NCI-H1694 (cell line): Measurements from ENCODE around the gene STAT5B.

Experiments
- DNase-seq: peaks from one replicate; lab custom pipeline; 2025; lab: John Stamatoyannopoulos, UW

STAT5B gene

DNA sequence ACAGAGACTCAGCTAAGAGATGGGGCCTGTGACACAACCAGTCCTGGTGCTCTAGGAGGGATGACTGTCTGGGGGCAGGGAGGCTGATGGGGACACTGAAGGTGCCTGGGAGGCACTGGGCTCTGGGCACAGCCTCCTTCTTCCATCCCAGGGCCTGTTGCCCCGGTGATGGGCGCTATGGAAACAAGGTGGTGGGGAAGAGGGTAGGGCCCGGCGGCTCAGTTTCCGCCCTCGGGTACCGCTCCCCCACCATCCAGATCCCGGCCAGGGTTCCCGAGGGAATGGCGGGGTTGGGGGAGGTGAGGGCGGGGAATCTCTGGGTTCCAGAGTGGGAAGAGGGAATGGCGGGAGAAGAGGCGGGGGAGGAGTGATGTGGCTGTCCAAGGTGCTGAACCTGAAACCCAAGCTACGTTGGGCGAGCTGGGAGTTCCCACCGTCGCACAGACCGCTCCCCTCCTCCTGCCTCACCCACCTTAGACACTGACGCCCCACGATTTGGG, 96.2 kb downstream of the STAT5B start:
- DNase-seq, result no peak

DNA sequence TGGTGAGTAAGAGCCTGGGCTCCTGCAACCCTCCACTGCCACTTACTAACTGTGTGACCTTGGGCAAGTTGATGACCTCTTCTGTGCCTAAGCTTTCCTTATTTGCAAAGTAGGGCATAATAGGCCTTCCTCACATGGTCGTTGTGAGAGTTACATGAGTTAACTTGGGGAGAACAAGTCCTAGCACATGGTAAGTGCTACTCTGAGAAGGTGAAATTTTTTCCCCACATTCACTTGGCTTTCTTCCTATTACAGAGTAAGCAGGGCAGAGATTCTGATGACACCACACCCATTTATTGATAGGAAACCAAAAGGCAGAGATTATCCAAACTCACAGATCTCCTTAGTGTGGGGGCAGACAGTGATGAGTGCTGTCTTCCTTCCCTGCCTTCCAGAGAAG, 96.9 kb downstream of the STAT5B start:
- DNase-seq, result no peak

DNA sequence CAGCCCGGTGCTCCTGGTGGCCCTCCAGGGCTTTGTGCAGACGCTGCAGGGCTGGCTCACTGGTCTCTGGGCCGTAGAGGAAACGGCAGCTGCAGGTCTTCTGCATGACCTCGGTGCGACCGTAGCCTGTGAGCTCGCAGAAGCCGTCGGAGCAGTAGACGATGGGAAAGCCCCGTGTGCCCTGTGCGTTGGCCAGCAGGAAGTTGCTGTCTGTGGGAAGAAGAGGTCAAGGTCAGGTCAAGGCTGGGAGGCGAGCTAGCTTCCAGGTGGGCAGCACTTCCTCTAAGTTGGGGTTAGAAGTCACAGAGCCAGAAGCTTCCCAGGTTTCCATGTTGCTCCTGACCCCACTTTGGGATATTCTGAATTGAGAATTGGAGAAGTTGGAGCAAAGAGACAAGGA, 97.4 kb downstream of the STAT5B start:
- DNase-seq, result no peak

DNA sequence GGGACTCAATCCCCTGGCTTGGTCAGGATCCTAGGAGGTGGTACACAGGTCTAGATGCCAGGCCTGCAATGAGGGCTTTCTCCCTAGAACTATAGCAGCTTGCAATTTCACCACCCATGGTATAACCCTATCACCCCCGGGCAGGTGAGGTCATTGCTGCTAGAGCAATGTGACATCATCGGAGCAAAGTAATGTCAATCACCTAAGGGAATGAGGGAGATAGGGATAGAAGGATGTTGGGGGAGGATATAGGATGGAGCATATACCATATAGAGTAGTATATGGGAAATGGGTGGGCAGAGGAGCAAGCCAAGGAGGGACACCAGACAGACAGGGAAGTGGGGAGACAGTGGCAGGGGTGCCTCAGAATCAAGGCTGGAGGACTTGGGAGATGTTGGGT, 98.5 kb downstream of the STAT5B start:
- no peak for DNase-seq

DNA sequence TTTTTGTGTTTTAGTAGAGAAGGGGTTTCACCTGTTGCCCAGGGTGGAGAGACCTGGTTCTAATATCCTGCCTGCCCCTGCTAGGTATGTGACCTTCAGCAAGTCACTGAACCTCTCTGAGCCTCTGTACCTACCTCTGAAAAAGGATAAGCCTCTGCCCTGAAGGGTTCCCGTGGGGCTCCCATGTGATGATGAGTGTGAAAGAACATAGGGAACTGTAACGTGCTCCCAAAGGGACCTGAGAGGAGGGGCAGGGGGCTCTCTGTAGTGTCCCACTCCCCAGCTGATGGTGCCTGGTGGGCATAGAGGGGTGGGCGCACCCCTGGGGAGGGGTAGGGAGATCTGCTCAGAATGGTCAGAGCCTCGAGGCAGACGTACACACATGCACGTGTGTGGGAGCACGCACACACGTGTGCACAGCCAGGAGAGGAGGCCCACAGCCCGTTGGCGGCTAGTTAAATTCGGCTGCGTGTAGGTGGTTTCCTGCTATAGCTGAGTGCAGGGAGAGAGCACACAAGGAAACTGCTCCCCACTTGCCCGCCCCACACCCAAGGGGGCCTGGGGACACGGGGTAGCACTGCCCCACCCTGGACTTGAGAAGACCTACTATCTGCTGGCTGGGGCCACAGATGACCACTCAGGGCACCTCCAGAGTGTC, 101.9 kb downstream of the STAT5B start:
- DNase-seq, result no peak

DNA sequence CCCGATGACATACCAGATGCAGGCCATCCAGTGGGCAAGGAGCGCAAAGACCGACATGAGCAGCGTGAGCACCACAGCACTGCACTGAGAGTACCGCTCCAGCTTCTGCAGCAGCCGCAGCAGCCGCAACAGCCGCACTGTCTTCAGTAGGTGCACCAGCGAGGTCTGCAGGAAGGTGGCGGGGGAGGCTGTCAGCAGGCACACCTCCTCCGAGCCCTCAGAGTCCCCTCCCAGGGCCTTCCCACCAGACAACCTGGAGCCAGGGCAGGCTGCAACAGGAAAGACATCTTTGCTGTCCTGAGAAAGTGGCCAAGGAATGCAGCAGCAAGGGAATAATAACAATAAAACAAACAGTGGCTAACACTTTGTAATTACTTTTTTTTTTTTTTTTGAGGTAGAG, 104.4 kb downstream of the STAT5B start:
- no peak for DNase-seq

DNA sequence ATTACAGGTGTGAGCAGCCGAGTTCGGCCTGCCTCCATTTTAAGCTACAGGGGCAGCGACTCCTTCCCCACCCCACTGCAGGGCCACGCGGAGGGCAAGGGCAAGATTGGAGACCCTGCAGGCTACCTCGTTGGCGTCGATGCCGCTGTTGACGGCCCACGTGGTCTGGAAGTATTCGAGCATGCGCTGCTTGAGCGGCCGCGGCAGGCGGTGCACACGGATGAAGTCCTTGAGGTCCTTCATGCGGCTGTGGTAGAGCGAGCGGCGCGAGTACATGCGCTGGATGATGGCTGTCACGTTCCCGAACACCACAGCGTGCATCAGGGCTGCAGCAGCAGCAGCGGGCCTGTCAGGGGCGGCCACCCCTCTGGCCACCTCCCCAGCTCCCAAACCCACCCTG, 106.8 kb downstream of the STAT5B start:
- no peak for DNase-seq

DNA sequence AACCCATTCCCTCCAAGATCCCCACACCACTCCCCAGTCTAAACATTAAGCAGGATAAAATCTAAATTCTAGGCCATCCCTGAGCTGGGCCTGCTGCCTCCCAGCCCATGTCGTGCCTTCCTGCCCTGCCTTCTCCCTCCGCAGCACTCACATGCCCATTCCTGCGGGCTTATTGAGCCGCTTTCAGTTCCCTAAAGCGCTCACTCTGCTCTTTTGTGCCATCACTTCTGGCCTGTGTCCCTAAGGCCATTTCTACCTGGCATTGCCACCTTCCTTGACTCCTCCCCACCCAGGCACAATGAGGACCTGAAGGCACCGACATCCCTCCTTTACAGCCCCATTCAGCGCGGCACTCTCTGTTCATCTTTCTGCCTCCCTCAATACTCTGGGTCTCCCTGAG, 108.4 kb downstream of the STAT5B start:
- DNase-seq, result no peak

DNA sequence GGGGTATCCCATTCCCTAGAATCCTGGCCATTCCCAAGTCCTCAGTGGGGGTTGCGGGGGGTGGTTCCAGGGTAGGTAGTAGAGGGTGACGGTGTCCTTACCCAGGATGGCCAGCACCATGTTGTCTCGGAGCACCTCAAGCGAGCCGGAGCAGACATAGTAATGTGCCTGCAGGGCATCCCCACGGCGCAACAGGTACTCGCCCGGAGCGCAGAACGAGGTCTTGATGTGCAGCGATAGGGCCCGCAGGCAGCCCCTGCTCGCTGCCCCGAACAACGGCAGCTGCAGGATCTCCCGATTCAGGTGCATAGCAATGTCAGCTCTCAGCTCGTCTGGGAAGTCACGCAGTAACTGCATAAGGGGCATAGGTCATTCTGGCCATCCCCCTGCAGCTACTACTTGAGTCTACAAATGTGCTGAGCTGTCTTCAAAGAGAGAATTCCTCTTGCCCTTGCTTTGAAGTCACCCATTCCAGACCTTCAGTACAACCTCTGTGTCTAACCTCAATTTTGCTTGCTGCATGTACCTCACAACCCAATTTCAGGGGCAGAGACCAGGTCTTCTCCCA, 109.9 kb downstream of the STAT5B start:
- no peak for DNase-seq

DNA sequence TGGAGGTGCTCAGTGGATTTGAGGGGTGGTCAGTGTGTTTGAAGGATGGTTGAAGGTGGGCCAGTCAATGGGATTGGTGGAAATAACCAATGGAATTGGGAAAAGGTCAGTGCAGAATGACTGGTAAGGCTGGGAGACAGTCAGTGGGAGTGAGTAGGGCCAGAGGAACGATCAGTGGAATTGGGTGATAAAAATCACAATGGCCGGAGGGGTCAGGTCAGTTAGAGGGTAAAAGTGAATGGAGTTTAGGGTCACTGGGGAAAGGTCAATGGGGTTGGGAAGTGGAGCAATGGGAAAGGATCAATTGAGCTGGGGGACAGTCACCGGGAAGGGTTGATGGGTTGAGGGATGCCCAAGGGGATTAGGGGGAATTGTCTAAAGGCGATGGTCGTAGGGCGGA, 110.4 kb downstream of the STAT5B start:
- DNase-seq, result no peak

DNA sequence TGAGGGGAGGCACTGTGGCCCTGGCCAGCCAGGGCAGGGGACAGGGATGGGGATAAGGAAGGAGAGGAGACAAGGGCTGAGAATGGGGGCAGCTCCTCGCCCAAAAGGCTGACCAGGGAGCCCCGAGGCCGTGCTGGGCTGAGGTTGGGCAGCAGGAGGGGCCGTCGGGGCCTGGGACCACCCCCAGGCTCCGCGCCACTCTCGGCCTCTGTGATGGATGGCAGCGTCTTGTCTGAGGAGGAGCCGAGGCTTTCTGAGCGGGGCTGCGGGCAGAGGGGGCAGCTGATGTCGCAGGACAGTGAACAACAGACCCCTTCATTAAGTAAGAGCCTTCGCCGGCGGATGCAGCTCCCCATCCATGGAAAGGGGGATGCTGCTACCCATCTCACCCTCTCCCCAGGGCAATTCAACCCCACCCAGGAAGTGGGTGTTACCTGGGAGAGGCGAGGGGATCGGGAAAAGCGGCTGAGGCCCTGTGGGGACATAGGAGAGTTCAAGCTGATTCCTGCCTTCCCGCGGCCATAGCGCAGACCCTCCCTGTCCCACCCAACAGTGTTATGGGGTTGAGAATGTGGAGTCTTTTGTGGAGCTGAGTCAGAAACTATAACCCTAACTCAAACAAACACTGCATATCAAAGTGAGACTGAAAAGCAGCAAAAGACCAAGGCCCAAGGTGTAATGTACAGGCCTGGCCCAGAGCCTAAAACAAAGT, 112.3 kb downstream of the STAT5B start:
- no peak for DNase-seq

DNA sequence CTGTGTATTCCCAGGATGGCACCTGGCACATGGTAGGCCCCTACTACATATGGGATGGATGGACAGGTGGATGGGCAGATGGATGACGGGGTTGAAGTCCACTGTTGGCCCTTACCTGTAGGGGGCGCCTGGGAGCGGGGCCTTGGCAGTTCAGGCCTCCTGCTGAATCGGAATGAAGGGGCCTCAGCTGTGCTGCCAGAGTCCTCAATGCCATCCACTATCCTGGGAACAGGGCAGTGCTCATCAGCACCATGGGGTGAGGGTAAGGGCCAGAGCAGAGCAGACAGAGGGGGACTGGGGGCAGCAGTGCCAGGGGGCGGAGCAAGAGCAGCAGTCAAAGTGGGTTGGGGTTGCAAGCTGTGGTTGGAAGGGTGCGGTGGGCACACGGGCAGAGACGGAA, 113.1 kb downstream of the STAT5B start:
- no peak for DNase-seq

DNA sequence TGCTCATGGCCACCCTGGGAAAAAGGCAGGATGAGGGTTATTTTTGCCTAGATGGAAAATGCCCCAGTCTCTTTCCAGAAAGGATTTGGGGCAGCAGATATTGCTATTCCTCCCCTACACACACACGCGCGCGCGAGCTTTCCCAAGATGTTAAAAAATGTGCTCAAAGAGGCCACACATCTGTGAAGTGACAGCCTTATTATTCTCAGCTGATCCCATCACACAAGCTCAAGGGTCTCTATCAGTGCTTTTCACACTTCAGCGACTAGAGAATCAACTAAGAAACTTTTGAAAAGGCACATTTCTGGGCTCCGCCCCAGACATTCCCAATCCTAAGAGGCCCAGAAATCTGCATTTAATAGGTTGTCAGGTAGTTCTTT, 115.7 kb downstream of the STAT5B start:
- DNase-seq, result no peak

DNA sequence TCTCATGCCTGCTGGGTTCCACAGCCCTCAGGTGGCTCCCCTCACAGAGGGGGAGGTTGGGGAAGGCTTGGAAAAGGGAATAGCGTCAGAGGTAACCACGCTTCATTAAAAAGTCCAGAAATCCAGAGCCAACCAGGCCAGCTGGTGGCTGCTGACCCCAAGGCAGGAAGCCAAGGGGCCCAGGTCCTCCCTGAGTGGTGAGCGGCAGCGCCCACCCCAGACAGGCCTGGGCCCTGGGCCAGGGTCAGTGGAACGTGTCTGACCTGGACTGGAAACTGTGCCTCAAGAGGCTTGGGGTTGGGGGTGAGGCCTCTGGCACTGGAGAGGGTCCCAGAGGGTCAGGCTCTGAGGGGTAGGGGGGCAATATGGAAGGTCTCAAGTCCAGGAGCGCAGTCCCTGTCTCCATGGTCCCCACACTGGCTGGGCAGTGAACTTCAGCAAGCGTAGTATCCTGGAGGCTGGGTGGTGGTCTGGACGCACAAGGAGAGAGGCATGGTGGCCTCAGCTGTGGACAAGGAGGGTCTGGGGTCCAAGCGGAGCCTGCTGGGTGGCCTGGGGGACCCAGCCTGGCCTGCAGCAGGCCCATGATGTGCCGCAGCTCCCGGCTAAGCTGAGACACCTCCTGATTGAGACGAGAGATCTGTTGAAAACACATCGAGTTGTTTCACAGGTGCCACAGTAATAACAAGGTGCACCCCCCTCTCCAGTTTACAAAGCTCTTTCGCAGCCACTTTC, 116.2 kb downstream of the STAT5B start:
- no peak for DNase-seq

DNA sequence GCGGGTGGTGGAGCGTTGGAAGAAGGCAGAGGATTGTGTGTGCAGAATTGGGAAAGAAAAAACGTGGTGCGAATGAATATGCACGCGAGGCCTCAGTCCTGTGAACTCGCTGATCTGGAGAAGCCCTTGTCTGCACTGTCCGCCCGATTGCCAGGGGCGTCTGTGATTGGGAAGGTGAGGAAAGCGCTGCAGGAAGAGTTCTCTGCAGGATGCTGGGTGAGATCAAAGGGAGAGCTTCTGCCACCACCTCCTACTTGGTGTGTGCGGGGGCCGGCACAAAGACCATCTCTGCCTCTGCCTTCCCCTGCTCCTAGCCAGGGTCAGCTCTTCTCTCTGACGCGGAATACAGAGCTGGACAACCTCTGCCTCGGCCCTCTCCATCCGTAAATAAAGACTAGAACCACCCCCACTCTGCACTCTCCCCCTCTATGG, 120.6 kb downstream of the STAT5B start:
- no peak for DNase-seq

DNA sequence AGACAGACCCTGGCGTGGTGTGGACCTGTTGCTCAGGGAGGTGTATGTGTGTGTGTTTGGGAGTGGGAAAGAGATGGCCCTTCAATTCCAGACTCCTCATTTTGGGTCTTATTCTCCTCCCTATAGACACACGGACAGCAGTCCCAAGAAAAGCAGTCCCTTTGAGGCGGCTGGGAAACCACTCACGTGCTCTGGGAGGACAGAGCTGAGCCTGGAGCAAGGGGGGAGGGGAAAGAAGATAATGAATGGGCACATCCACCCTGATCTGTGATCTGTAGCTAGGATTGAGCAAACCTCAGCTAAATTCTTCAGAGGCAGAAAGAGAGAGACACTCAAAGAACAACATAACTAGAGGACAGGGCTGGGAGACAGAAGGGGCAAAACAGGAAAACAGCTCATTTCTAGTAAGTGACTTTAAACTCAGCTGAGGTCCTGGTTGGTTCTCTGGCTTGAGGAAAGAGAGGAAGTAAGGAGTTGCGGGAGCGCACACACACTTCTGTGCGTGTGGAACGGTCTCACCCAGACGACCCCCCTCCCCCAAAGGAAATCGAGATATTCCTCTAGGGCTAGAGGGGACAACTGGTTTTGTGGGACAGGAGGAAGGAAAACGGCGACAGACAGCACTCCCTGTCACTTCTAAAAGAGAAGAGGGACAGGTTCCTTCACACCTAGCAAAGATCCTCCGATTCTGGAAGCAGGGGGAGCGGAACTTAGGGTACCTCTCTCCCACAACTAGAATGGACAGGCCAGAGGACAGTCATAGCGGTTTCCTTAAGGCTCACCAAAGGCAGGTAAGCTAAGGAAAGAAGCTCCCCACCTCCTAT, 122.1 kb downstream of the STAT5B start:
- no peak for DNase-seq
